Stimulated activated CD4-positive, alpha-beta T cell treated with anti-CD3 and anti-CD28 coated beads, TNF-alpha, amount 100 ng/mL, for 4 hours (primary cell): ENCODE results near the gene FGL2.
A peak's percentile ranks its signal among the peaks of the same experiment; 100 is the strongest.
"Not testable (repeated sequence)": the region's sequence is repeated elsewhere in the genome, so short reads cannot be mapped to it uniquely, and the experiment has no call there.

Experiments
- DNase-seq, 3 experiments: peaks; one replicate each; pipeline ENCODE4 v3.0.0-alpha.2; 2020; ENCODE audit warnings: low read depth in 3 of 3

Gene FGL2

GRCh38 chr7:77199013-77199966 lies at the start of gene FGL2:
Gene FGL2 (minus strand): TSS chr7:77199819. CDS start chr7:77199793, 26 bp downstream.
- DNase-seq: peak in 1 of 3 experiments; percentile 2

- no peak for DNase-seq
These were observed 48.5 kb upstream of the FGL2 start for GRCh38 chr7:77248154-77248553.

- peak; percentile 72 to 79 (median 78) for DNase-seq
These were observed 47.7 kb upstream of the FGL2 start for GRCh38 chr7:77247206-77247850.

- no peak for DNase-seq
These were observed 46.5 kb upstream of the FGL2 start for GRCh38 chr7:77246026-77246640.

- no peak for DNase-seq
These were observed 45.6 kb upstream of the FGL2 start for GRCh38 chr7:77245015-77245755.

GRCh38 chr7:77244222-77244934 lies 44.8 kb upstream of the FGL2 start:
- no peak for DNase-seq

GRCh38 chr7:77242554-77242953 lies 42.9 kb upstream of the FGL2 start:
- DNase-seq: no peak

- DNase-seq: no peak
These were observed 42.4 kb upstream of the FGL2 start for GRCh38 chr7:77242068-77242467.

- DNase-seq: no peak
These were observed 39.9 kb upstream of the FGL2 start for GRCh38 chr7:77239471-77239870.

GRCh38 chr7:77238703-77239136 lies 39.1 kb upstream of the FGL2 start:
- DNase-seq: no peak

GRCh38 chr7:77235276-77235675 lies 35.7 kb upstream of the FGL2 start:
- no peak for DNase-seq

GRCh38 chr7:77232467-77232866 lies 32.8 kb upstream of the FGL2 start:
- no peak for DNase-seq

- not testable (repeated sequence) for DNase-seq
These were observed 29.2 kb upstream of the FGL2 start for GRCh38 chr7:77228795-77229194.

GRCh38 chr7:77226357-77226839 lies 26.8 kb upstream of the FGL2 start:
- no peak for DNase-seq

GRCh38 chr7:77223261-77223660 lies 23.6 kb upstream of the FGL2 start:
- no peak for DNase-seq

GRCh38 chr7:77222819-77223218 lies 23.2 kb upstream of the FGL2 start:
- DNase-seq: no peak

GRCh38 chr7:77222065-77222464 lies 22.4 kb upstream of the FGL2 start:
- no peak for DNase-seq

- DNase-seq: not testable (repeated sequence)
These were observed 20.2 kb upstream of the FGL2 start for GRCh38 chr7:77219701-77220331.

- DNase-seq: no peak
These were observed 18.0 kb upstream of the FGL2 start for GRCh38 chr7:77217474-77218185.
